ENCODE data around the gene GALNT14. TPM values are rescaled to one million over a fixed set of nuclear protein-coding genes. Genes with fewer than 3 reads are reported as not detected.

The GALNT14 gene
- total RNA-seq, 3 donors from 2014 or later = 0.16 to 4.3 (median 4.1) TPM

GRCh38 chr2:31170071-31170698 lies 31.9 kb upstream of the GALNT14 start:
- Histone ChIP-seq H3K4me1 (no peaks in the 10 kb centered on the region), H3K4me3 (no peak overlapping the region), H3K9me3 (no peaks in the 10 kb centered on the region), H3K36me3 (no peaks in the 10 kb centered on the region), H3K27me3 (no peaks in the 10 kb centered on the region), H3K27ac (no peak overlapping the region)
- intact Hi-C loops (cut with DNase I; ENCODE audit: low total_unique reads) = no loop called here
- TF ChIP-seq POLR2AphosphoS5 (IDR thresholded peaks at IDR 0.05) = no peak
- TF ChIP-seq POLR2A (IDR thresholded peaks at IDR 0.05) = no peak
- peak; percentile 66 to 88 (median 88) for TF ChIP-seq CTCF (IDR thresholded peaks at IDR 0.05)
- peak in 1 of 2 donors; percentile 22 for DNase-seq (ENCODE audit: low spot score in 2 of 2)

DNA sequence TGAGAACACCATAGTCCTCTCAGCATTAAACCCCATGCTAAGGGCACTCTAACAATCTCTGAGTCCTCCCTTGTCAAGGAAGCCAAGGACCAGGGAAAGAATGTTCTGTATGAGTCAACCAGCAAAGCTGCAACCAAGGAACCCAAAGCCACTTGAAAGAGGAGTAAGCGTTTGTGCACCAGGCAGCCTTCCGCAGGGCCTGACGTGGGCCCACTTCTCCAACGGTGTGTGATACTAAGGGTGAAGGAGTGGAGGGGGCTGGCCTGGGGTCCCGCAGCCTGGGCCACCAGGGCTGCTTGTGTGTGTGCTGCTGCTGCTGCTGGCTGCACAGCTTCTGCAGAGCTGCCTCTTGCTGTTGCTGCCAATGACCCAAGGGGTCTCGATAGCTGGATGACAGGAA lies 30.1 kb upstream of the GALNT14 start:
- Histone ChIP-seq H3K27me3 (no peaks in the 10 kb centered on the region), H3K4me3 (no peak overlapping the region), H3K4me1 (no peaks in the 10 kb centered on the region), H3K36me3 (no peaks in the 10 kb centered on the region), H3K27ac (no peak overlapping the region), H3K9me3 (no peaks in the 10 kb centered on the region)
- DNase-seq (ENCODE audit: low spot score in 2 of 2) = no peak
- intact Hi-C loops (cut with DNase I; ENCODE audit: low total_unique reads) = no loop called here
- no peak for TF ChIP-seq POLR2A (IDR thresholded peaks at IDR 0.05)
- no peak for TF ChIP-seq CTCF (IDR thresholded peaks at IDR 0.05)
- no peak for TF ChIP-seq POLR2AphosphoS5 (IDR thresholded peaks at IDR 0.05)

DNA sequence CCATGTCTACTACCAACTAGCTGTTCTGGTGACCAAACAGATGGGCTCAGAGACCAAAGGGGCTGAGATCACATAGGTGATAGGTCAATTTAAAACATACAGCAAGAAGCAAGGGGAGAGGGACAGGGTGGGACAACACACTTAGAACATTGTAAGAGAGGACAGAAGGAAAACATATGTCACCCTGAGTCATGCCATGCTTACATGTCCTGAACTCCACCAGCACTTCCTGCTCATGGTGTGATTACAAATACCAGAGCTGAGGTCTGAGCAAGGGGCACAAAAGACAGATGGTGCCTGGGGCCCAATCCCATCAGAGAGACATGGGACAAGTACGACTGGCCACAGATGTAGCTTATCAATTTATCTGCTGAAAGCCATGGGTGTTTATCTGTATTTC lies 28.7 kb upstream of the GALNT14 start:
- H3K36me3 ChIP-seq = no peaks in the 10 kb centered on the region
- no peak overlapping the region for H3K27ac ChIP-seq
- H3K4me1 ChIP-seq = no peaks in the 10 kb centered on the region
- DNase-seq (ENCODE audit: low spot score in 2 of 2) = no peak
- no peaks in the 10 kb centered on the region for H3K9me3 ChIP-seq
- TF ChIP-seq POLR2A (IDR thresholded peaks at IDR 0.05) = no peak
- no peak for TF ChIP-seq CTCF (IDR thresholded peaks at IDR 0.05)
- no peak for TF ChIP-seq POLR2AphosphoS5 (IDR thresholded peaks at IDR 0.05)
- no peaks in the 10 kb centered on the region for H3K27me3 ChIP-seq
- intact Hi-C loops (cut with DNase I; ENCODE audit: low total_unique reads) = no loop called here
- no peak overlapping the region for H3K4me3 ChIP-seq

GRCh38 chr2:31163011-31163539 lies 24.8 kb upstream of the GALNT14 start:
- no peaks in the 10 kb centered on the region for H3K36me3 ChIP-seq
- DNase-seq (ENCODE audit: low spot score in 2 of 2) = no peak
- TF ChIP-seq POLR2AphosphoS5 (IDR thresholded peaks at IDR 0.05) = no peak
- TF ChIP-seq CTCF (IDR thresholded peaks at IDR 0.05) = no peak
- no peak for TF ChIP-seq POLR2A (IDR thresholded peaks at IDR 0.05)
- no peak overlapping the region for H3K4me3 ChIP-seq
- intact Hi-C loops (cut with DNase I; ENCODE audit: low total_unique reads) = no loop called here
- no peaks in the 10 kb centered on the region for H3K4me1 ChIP-seq
- no peaks in the 10 kb centered on the region for H3K27me3 ChIP-seq
- no peaks in the 10 kb centered on the region for H3K9me3 ChIP-seq
- no peak overlapping the region for H3K27ac ChIP-seq

GRCh38 chr2:31161637-31162036 lies 23.4 kb upstream of the GALNT14 start:
- no peaks in the 10 kb centered on the region for H3K36me3 ChIP-seq
- intact Hi-C loops (cut with DNase I; ENCODE audit: low total_unique reads) = no loop called here
- DNase-seq (ENCODE audit: low spot score in 2 of 2) = no peak
- H3K4me1 ChIP-seq = no peaks in the 10 kb centered on the region
- TF ChIP-seq POLR2AphosphoS5 (IDR thresholded peaks at IDR 0.05) (no peak), CTCF (IDR thresholded peaks at IDR 0.05) (no peak), POLR2A (IDR thresholded peaks at IDR 0.05) (no peak)
- H3K4me3 ChIP-seq = no peak overlapping the region
- no peak overlapping the region for H3K27ac ChIP-seq
- H3K27me3 ChIP-seq = no peaks in the 10 kb centered on the region
- H3K9me3 ChIP-seq = no peaks in the 10 kb centered on the region
